ENCODE measurements around the gene RASSF1. TPM values are rescaled to one million over a fixed set of nuclear protein-coding genes. Genes with fewer than 3 reads are reported as not detected.

RASSF1 gene
- total and polyA plus RNA-seq, 2 donors (not counting 3 experiments of a cell fraction or from before 2014, with no cell fraction given) = 31.9 to 59.7 TPM

DNA sequence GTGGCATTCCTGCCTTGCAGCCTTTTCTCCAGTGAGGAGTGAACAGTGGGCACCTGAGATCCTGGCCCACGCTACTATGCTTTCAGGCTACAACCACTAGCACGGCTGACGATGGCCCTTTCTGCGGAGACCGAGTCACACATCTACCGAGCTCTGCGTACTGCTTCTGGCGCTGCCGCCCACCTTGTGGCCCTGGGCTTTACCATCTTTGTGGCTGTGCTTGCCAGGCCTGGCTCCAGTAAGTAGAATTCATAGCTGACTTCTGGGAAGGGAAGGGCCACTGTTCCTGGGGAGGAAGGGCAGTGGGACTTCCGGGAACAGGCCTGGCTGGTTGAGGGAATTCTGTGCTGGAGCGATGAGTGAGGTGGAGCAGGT is 10.7 kb upstream of the RASSF1 start:
- Histone ChIP-seq H3K9me1 (replicated peaks; ENCODE audit: control insufficient read depth, extremely low read depth, insufficient read depth, low read length) (no peaks in the 10 kb centered on the region), H3K79me2 (ENCODE audit: control insufficient read depth, insufficient read depth, low read length) (peaks cover 14% of the 10 kb centered on the region), H3K4me2 (ENCODE audit: insufficient read depth, low read length) (peak overlapping the region; percentile 60), H3K9ac (replicated peaks; ENCODE audit: extremely low read depth, insufficient read depth, low read length) (no peak overlapping the region), H3K4me3 (replicated peaks in 1 of 3; ENCODE audit: insufficient read depth in 1 of 3, low read depth in 1 of 3, low read length in 3 of 3) (peak overlapping the region in 2 of 3 experiments; percentile 40 to 77), H4K20me1 (replicated peaks; ENCODE audit: control insufficient read depth, extremely low read depth, insufficient read depth, low read length) (peaks cover 3% of the 10 kb centered on the region), H2AFZ (ENCODE audit: low read depth, low read length) (no peak overlapping the region), H3K27ac (ENCODE audit: insufficient read depth, low read depth, low read length) (no peak overlapping the region), H3K9me3 (replicated peaks; ENCODE audit: control insufficient read depth, insufficient read depth, low read length) (no peaks in the 10 kb centered on the region), H3K36me3 (ENCODE audit: control insufficient read depth in 2 of 2, extremely low read depth in 1 of 2, insufficient read depth in 2 of 2, low read length in 2 of 2) (peaks cover 8 to 29% of the 10 kb centered on the region in 2 experiments), H3K4me1 (ENCODE audit: control insufficient read depth, extremely low read depth, insufficient read depth, low read length) (peaks cover 21% of the 10 kb centered on the region), H3K27me3 (ENCODE audit: control insufficient read depth in 2 of 2, insufficient read depth in 2 of 2, low read length in 2 of 2) (no peaks in the 10 kb centered on the region)
- FAIRE-seq (no peak), DNase-seq (ENCODE audit: low read depth, low spot score) (no peak)
- dilution Hi-C loops (cut with MboI; ENCODE audit: extremely low pct_ligation_motif_present, low sequenced_read_pairs) (no loop called here), intact Hi-C loops (cut with micrococcal nuclease) (loop anchor here (1.0 kb wide), 1 partner anchor 8 kb away; the partner anchor contains the start of gene TMEM115)
- BruUV-seq (replicated peaks) = TSS peak; percentile 65
- POLR2A ChIA-PET = no interaction called here
- CTCF ChIA-PET = interaction anchor here (1.3 to 7.7 kb wide), 7 partner anchors 9 to 198 kb away, joined by 4 to 165 read pairs (median 5); partner anchors contain the start of gene TMEM115
- TF ChIP-seq POLR2A (IDR thresholded peaks at IDR 0.05; ENCODE audit: low read depth, low read length) = no peak

DNA sequence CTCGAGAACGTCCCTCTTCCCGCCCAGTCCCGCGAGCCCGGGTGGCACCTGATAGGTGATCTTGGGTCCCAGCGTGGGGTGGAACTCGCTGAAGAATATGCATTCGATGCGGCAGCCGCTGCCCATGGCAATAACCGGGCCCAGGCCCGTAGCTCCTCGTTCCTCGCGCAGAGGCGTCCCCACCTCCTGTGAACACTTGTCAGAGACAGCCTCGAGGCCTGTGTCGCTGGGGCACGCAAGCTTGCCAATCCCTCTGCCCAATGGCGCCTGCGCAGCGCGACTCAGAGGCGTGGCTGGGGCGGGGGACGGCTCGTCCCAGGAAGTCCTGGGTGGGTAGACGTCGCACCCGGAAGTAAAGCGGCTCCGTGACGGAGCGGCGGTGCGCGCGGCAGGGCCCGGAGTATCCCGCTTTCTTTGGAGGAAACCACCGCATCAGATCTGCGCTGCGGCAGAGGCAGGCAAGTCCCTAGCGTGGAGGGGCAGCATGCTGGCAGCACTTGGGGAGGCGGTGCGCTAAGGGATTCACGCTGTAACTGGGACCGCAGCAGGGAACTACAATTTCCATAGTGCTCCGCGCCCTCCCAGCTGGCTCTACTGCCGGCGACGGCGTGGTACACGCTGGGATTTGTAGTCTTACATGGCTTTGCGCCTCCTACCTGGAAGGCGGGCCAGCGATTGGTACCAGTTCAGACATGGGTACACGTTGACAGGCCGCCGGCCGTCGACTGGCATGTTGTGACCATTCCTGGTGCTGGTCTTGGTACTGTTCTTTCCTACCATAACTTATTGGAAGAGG is 10.1 kb upstream of the RASSF1 start, which contains the start of the genes CYB561D2 and NPRL2:
Gene CYB561D2 (plus strand): TSS at position 336 of the 796 bp plus-strand sequence. CDS start 572 bp downstream, outside the sequence.
Gene NPRL2 (minus strand): TSS at position 249 of the 796 bp plus-strand sequence. CDS start 123 bp downstream, at position 126.
- peaks cover 8 to 29% of the 10 kb centered on the region in 2 experiments for H3K36me3 ChIP-seq (ENCODE audit: control insufficient read depth in 2 of 2, extremely low read depth in 1 of 2, insufficient read depth in 2 of 2, low read length in 2 of 2)
- CTCF ChIA-PET = interaction anchor here (0.7 to 7.7 kb wide), 10 partner anchors 9 to 261 kb away, joined by 3 to 165 read pairs (median 4); partner anchors contain the start of gene TMEM115
- H3K9ac ChIP-seq (replicated peaks; ENCODE audit: extremely low read depth, insufficient read depth, low read length) = peak within 1 kb of the TSS; percentile 33
- H3K9me3 ChIP-seq (replicated peaks; ENCODE audit: control insufficient read depth, insufficient read depth, low read length) = no peaks in the 10 kb centered on the region
- TF ChIP-seq POLR2A (IDR thresholded peaks at IDR 0.05; ENCODE audit: low read depth, low read length) (peak; percentile 80), POLR2AphosphoS5 (IDR thresholded peaks at IDR 0.05; ENCODE audit: insufficient read depth, low read depth, low read length) (peak; percentile 67)
- TF ChIP-seq, protein P1, sequence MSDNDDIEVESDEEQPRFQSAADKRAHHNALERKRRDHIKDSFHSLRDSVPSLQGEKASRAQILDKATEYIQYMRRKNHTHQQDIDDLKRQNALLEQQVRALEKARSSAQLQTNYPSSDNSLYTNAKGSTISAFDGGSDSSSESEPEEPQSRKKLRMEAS (IDR thresholded peaks at IDR 0.05; ENCODE audit: insufficient read depth, insufficient read length) = no peak
- POLR2A ChIA-PET = interaction anchor here (0.9 kb wide), 1 partner anchor 173 kb away, joined by 3 read pairs; no protein-coding TSS in a partner anchor
- BruUV-seq (replicated peaks) = no TSS peak
- peaks cover 16% of the 10 kb centered on the region for H3K4me1 ChIP-seq (ENCODE audit: control insufficient read depth, extremely low read depth, insufficient read depth, low read length)
- FAIRE-seq = peak; percentile 95
- peak within 1 kb of the TSS; percentile 33 for H2AFZ ChIP-seq (ENCODE audit: low read depth, low read length)
- peaks cover 3% of the 10 kb centered on the region for H4K20me1 ChIP-seq (replicated peaks; ENCODE audit: control insufficient read depth, extremely low read depth, insufficient read depth, low read length)
- intact Hi-C loops (cut with micrococcal nuclease) (loop anchor here (1.0 kb wide), 1 partner anchor 9 kb away; the partner anchor contains the start of gene TMEM115), dilution Hi-C loops (cut with MboI; ENCODE audit: extremely low pct_ligation_motif_present, low sequenced_read_pairs) (no loop called here)
- no peak within 1 kb of the TSS for H3K27ac ChIP-seq (ENCODE audit: insufficient read depth, low read depth, low read length)
- H3K79me2 ChIP-seq (ENCODE audit: control insufficient read depth, insufficient read depth, low read length) = peaks cover 9% of the 10 kb centered on the region
- H3K4me3 ChIP-seq (replicated peaks in 1 of 3; ENCODE audit: insufficient read depth in 1 of 3, low read depth in 1 of 3, low read length in 3 of 3) = peak within 1 kb of the TSS; percentile 19 to 77 (median 40)
- no peaks in the 10 kb centered on the region for H3K9me1 ChIP-seq (replicated peaks; ENCODE audit: control insufficient read depth, extremely low read depth, insufficient read depth, low read length)
- no peaks in the 10 kb centered on the region for H3K27me3 ChIP-seq (ENCODE audit: control insufficient read depth in 2 of 2, insufficient read depth in 2 of 2, low read length in 2 of 2)
- DNase-seq (ENCODE audit: low read depth, low spot score) = peak; percentile 95
- H3K4me2 ChIP-seq (ENCODE audit: insufficient read depth, low read length) = peak within 1 kb of the TSS; percentile 67

Data from endothelial cell of umbilical vein (primary cell).